Measurements from ENCODE around the gene PLCXD1.

The PLCXD1 gene

GRCh38 chrX:314049-314448, 32.9 kb downstream of the PLCXD1 start:
- DNase-seq (ENCODE audit: insufficient read length, low spot score) (no peak), FAIRE-seq (no peak)
- TF ChIP-seq, protein P1, sequence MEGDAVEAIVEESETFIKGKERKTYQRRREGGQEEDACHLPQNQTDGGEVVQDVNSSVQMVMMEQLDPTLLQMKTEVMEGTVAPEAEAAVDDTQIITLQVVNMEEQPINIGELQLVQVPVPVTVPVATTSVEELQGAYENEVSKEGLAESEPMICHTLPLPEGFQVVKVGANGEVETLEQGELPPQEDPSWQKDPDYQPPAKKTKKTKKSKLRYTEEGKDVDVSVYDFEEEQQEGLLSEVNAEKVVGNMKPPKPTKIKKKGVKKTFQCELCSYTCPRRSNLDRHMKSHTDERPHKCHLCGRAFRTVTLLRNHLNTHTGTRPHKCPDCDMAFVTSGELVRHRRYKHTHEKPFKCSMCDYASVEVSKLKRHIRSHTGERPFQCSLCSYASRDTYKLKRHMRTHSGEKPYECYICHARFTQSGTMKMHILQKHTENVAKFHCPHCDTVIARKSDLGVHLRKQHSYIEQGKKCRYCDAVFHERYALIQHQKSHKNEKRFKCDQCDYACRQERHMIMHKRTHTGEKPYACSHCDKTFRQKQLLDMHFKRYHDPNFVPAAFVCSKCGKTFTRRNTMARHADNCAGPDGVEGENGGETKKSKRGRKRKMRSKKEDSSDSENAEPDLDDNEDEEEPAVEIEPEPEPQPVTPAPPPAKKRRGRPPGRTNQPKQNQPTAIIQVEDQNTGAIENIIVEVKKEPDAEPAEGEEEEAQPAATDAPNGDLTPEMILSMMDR (IDR thresholded peaks at IDR 0.05; ENCODE audit: insufficient read depth, missing control alignments): no peak

- DNase-seq (ENCODE audit: insufficient read length, low spot score) (no peak), FAIRE-seq (no peak)
- TF ChIP-seq, protein P1 (IDR thresholded peaks at IDR 0.05; ENCODE audit: insufficient read depth, missing control alignments): no peak
Observed at GRCh38 chrX:314781-315595, 33.8 kb downstream of the PLCXD1 start.

DNA sequence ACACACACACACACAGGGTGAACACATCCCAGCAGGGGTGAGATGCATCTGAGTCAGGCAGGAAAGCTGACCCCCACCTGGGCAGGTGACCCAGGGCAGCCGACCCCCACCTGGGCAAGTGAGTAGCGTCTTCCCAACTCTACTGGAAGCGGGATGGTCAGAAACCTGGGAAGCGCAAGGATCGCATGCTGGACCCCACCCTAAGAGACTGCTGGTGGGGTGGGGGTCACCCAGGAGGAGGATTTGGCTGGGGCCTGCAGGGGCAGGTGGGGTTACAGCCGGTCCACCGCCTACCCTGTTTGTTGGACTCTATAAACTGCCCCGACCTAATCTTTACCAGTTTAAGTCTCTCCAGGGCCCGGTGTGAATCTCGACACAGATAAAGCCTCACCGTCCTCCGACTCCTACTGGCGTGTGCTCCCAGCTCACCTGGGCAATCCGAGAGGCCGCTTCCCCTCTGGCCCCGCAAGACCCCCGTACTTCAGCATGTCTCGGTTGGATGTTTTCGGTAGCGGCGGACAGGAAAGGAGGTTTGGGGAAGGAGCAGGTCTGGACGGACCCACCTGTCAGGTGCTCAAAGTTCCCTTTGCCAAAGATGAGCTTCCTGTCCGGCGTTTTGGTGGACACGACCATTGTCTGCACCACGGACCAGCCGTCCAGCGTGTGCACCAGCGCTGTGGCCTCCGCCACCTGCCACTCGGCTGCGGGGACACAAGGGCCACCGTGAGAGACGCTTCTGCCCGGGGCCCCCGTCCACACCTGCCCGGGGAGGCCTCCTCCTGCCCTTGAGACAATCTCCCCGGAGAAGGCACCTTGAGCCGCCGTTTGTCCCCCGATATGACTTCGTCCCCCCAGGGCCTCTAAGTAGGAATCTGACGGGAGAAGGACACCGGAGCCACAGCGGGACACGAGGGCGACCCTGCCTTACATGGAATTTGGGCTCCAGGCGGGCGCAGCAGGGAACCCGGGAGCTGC, 35.5 kb downstream of the PLCXD1 start:
- TF ChIP-seq, protein P1 (IDR thresholded peaks at IDR 0.05; ENCODE audit: insufficient read depth, missing control alignments): no peak
- FAIRE-seq: no peak
- no peak for DNase-seq (ENCODE audit: insufficient read length, low spot score)

- TF ChIP-seq, protein P1 (IDR thresholded peaks at IDR 0.05; ENCODE audit: insufficient read depth, missing control alignments): no peak
- DNase-seq (ENCODE audit: insufficient read length, low spot score) (peak; percentile 66), FAIRE-seq (no peak)
Observed at GRCh38 chrX:317424-318067, 36.4 kb downstream of the PLCXD1 start.

- TF ChIP-seq, protein P1 (IDR thresholded peaks at IDR 0.05; ENCODE audit: insufficient read depth, missing control alignments): no peak
- no peak for DNase-seq (ENCODE audit: insufficient read length, low spot score)
- no peak for FAIRE-seq
Observed at GRCh38 chrX:318068-318738, 37.0 kb downstream of the PLCXD1 start.

DNA sequence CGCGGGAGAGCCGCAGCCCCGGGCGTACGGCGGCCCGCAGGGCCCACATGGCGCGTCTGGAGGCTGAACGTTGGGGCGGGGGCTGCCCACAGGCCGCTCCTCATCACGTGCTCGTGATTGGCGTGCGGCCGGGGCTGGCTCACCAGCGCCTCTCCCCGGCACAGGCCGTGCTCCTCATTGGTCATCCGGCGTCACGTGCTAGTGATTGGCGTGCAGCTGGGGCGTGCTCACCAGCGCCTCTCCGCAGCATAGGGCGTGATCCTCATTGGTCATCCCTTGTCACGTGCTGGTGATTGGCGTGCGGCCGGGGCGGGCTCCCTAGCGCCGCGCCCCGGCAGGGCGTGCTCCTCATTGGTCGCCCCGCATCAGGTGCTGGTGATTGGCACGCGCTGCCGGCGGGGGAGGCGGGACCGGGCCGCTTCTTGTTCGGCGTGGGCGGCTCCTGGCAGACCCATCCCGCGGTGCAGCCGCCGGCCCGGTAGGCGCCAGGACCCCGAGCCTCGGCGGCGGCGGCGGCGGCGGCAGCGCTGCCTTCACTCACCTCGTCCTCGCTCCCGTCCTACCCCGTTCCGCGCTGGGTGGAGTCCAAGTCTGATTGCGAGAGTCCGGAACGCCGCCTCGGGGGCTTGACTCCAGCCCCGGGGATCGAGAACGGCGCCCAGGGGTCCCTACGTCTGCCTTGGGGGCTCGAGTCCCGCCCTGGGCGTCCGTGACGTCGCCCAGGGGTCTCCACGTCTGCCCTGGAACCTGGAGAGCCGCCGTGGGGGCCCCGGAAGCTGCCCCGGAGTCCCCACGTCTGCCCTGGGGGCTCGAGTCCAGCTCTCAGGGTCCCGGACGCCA, 37.8 kb downstream of the PLCXD1 start, which contains the start of gene GTPBP6:
GTPBP6 (minus strand) TSS at position 58 of the 840 bp plus-strand sequence; CDS start at position 49, 9 bp downstream.
- TF ChIP-seq, protein P1 (IDR thresholded peaks at IDR 0.05; ENCODE audit: insufficient read depth, missing control alignments): peak; percentile 9
- peak; percentile 28 for DNase-seq (ENCODE audit: insufficient read length, low spot score)
- no peak for FAIRE-seq
